ENCODE results near the gene ACTRT2.

ACTRT2 gene

GRCh38 chr1:3021233-3021671, at the start of gene ACTRT2:
Gene ACTRT2, plus strand, starts transcription at chr1:3021467. Its CDS starts 220 bp downstream, at chr1:3021687.
- DNase-seq: no peak

- no peak for DNase-seq
These were observed 49.7 kb upstream of the ACTRT2 start for GRCh38 chr1:2971609-2972008.

GRCh38 chr1:2972011-2972878, 49.0 kb upstream of the ACTRT2 start:
- no peak for DNase-seq

GRCh38 chr1:2972879-2973575, 48.2 kb upstream of the ACTRT2 start:
- no peak for DNase-seq

GRCh38 chr1:2973601-2974593, 47.4 kb upstream of the ACTRT2 start:
- DNase-seq: no peak

- DNase-seq: no peak
These were observed 46.5 kb upstream of the ACTRT2 start for GRCh38 chr1:2974701-2975301.

- no peak for DNase-seq
These were observed 45.6 kb upstream of the ACTRT2 start for GRCh38 chr1:2975466-2976179.

- no peak for DNase-seq
These were observed 45.1 kb upstream of the ACTRT2 start for GRCh38 chr1:2976180-2976562.

GRCh38 chr1:2977886-2978611, 43.2 kb upstream of the ACTRT2 start:
- no peak for DNase-seq

GRCh38 chr1:2978691-2979190, 42.5 kb upstream of the ACTRT2 start:
- DNase-seq: no peak

- no peak for DNase-seq
These were observed 41.8 kb upstream of the ACTRT2 start for GRCh38 chr1:2979191-2980072.

- DNase-seq: no peak
These were observed 41.0 kb upstream of the ACTRT2 start for GRCh38 chr1:2980073-2980791.

GRCh38 chr1:2980849-2981248, 40.4 kb upstream of the ACTRT2 start:
- DNase-seq: no peak

- DNase-seq: no peak
These were observed 39.9 kb upstream of the ACTRT2 start for GRCh38 chr1:2981388-2981787.

- DNase-seq: no peak
These were observed 39.2 kb upstream of the ACTRT2 start for GRCh38 chr1:2981981-2982614.

GRCh38 chr1:2982615-2983318, 38.5 kb upstream of the ACTRT2 start:
- no peak for DNase-seq

GRCh38 chr1:2983319-2983705, 38.0 kb upstream of the ACTRT2 start:
- no peak for DNase-seq

Measured in NCI-H187 (cell line).